Measurements from ENCODE around the gene ODAM. TPM values are rescaled to one million over a fixed set of nuclear protein-coding genes. Genes with fewer than 3 reads are reported as not detected.

ODAM gene
- total RNA-seq (2021; fragmentation: NEBNext Ultra II Directional; extraction: Animal tissue kit (Norgen Biotek cat#: 25700)), result not detected
- long read RNA-seq, result 0 reads

GRCh38 chr4:70195425-70195824, at the start of gene ODAM:
ODAM (plus strand) TSS chr4:70195725; CDS start chr4:70196544, 819 bp downstream.
- Mint-ChIP-seq H3K27ac (no peak within 1 kb of the TSS), H3K4me3 (no peak within 1 kb of the TSS), H3K27me3 (ENCODE audit: insufficient read depth) (no peaks in the 10 kb centered on the region), H3K4me1 (ENCODE audit: low read depth) (no peaks in the 10 kb centered on the region), H3K9me3 (peaks cover 36% of the 10 kb centered on the region), H3K36me3 (ENCODE audit: low read depth) (no peaks in the 10 kb centered on the region)
- no peak for TF ChIP-seq CTCF (IDR thresholded peaks at IDR 0.05)
- no peak for DNase-seq

- Mint-ChIP-seq H3K27me3 (ENCODE audit: insufficient read depth) (no peaks in the 10 kb centered on the region; the same call in 1 of the 2 replicates), H3K4me1 (ENCODE audit: low read depth) (no peaks in the 10 kb centered on the region), H3K9me3 (peaks cover 19% of the 10 kb centered on the region), H3K36me3 (ENCODE audit: low read depth) (no peaks in the 10 kb centered on the region), H3K4me3 (no peak overlapping the region), H3K27ac (no peak overlapping the region)
- TF ChIP-seq CTCF (IDR thresholded peaks at IDR 0.05), result no peak
- no peak for DNase-seq
These were observed 44.3 kb upstream of the ODAM start for GRCh38 chr4:70151271-70151670.

GRCh38 chr4:70152088-70152487, 43.4 kb upstream of the ODAM start:
- Mint-ChIP-seq H3K9me3 (peaks cover 22% of the 10 kb centered on the region), H3K36me3 (ENCODE audit: low read depth) (no peaks in the 10 kb centered on the region), H3K27ac (no peak overlapping the region), H3K4me1 (ENCODE audit: low read depth) (no peaks in the 10 kb centered on the region), H3K27me3 (ENCODE audit: insufficient read depth) (no peaks in the 10 kb centered on the region; the same call in 1 of the 2 replicates), H3K4me3 (no peak overlapping the region)
- no peak for TF ChIP-seq CTCF (IDR thresholded peaks at IDR 0.05)
- no peak for DNase-seq

- TF ChIP-seq CTCF (IDR thresholded peaks at IDR 0.05), result no peak
- Mint-ChIP-seq H3K27ac (no peak within 1 kb of the TSS), H3K4me1 (ENCODE audit: low read depth) (no peaks in the 10 kb centered on the region), H3K27me3 (ENCODE audit: insufficient read depth) (no peaks in the 10 kb centered on the region), H3K4me3 (no peak within 1 kb of the TSS), H3K36me3 (ENCODE audit: low read depth) (no peaks in the 10 kb centered on the region), H3K9me3 (peaks cover 16% of the 10 kb centered on the region)
- DNase-seq, result no peak
These were observed 41.6 kb upstream of the ODAM start, which contains the start of gene PRR27 for GRCh38 chr4:70153937-70154336. PRR27 (plus strand) TSS chr4:70154237; CDS start chr4:70154376, 139 bp downstream.

- DNase-seq, result no peak
- no peaks in the 10 kb centered on the region for H3K4me1 Mint-ChIP-seq (ENCODE audit: low read depth)
- peaks cover 13% of the 10 kb centered on the region for H3K9me3 Mint-ChIP-seq
- H3K36me3 Mint-ChIP-seq (ENCODE audit: low read depth), result no peaks in the 10 kb centered on the region
- no peak overlapping the region for H3K4me3 Mint-ChIP-seq
- H3K27me3 Mint-ChIP-seq (ENCODE audit: insufficient read depth), result no peaks in the 10 kb centered on the region
- no peak for TF ChIP-seq CTCF (IDR thresholded peaks at IDR 0.05)
- no peak overlapping the region for H3K27ac Mint-ChIP-seq
These were observed 36.9 kb upstream of the ODAM start for GRCh38 chr4:70158576-70158975.

GRCh38 chr4:70177090-70177489, 18.4 kb upstream of the ODAM start:
- Mint-ChIP-seq H3K36me3 (ENCODE audit: low read depth) (no peaks in the 10 kb centered on the region), H3K27me3 (ENCODE audit: insufficient read depth) (no peaks in the 10 kb centered on the region), H3K4me1 (ENCODE audit: low read depth) (no peaks in the 10 kb centered on the region), H3K4me3 (no peak overlapping the region), H3K9me3 (peaks cover 15% of the 10 kb centered on the region), H3K27ac (no peak overlapping the region)
- no peak for TF ChIP-seq CTCF (IDR thresholded peaks at IDR 0.05)
- no peak for DNase-seq

All from HFFc6 (cell line).